H7 (cell line): Measurements from ENCODE around the gene TMTC3. TPM values are rescaled to one million over a fixed set of nuclear protein-coding genes. Genes with fewer than 3 reads are reported as not detected.
"Not testable (repeated sequence)": the region's sequence is repeated elsewhere in the genome, so short reads cannot be mapped to it uniquely, and the experiment has no call there.

Experiments used
- DNase-seq: peaks from one replicate; pipeline ENCODE4 v3.0.0; 2012
- H3K27me3 ChIP-seq: 2 replicates; pipeline ENCODE4 v1.6.0; 2011; ENCODE audit warnings: mild to moderate bottlenecking, low read length; ENCODE audit not compliant: control insufficient read depth, insufficient read depth
- H3K36me3 ChIP-seq: replicated peaks from 2 replicates; pipeline ENCODE4 v1.5.1; 2011; ENCODE audit warnings: low read length; ENCODE audit not compliant: control insufficient read depth, insufficient read depth
- H3K4me3 ChIP-seq: 2 replicates; pipeline ENCODE4 v1.5.1; 2011; ENCODE audit warnings: low read depth, mild to moderate bottlenecking, control low read depth, low read length, moderate library complexity; ENCODE audit not compliant: insufficient read depth
- total RNA-seq: library from RNA; depleted of rRNA; stranded (reverse); fragments of >200 nt; shearing (Covaris generic); gene quantifications from 2 replicates; pipeline ENCODE4 v1.2.3, GENCODE V29; 2014

Gene TMTC3
- total RNA-seq, 1 experiment from 2014 or later, result 35.4 TPM

GRCh38 chr12:88184196-88184595 lies 42.1 kb downstream of the TMTC3 start:
- Histone ChIP-seq H3K27me3 (no peaks in the 10 kb centered on the region), H3K4me3 (no peak overlapping the region), H3K36me3 (peaks cover 2% of the 10 kb centered on the region; the same call in 1 of the 2 replicates)
- DNase-seq, result no peak

GRCh38 chr12:88185279-88185678 lies 43.2 kb downstream of the TMTC3 start:
- Histone ChIP-seq H3K4me3 (no peak overlapping the region), H3K36me3 (peaks cover 2% of the 10 kb centered on the region; the same call in 1 of the 2 replicates), H3K27me3 (no peaks in the 10 kb centered on the region)
- DNase-seq, result no peak

GRCh38 chr12:88185988-88186387 lies 43.9 kb downstream of the TMTC3 start:
- peaks cover 2% of the 10 kb centered on the region; the same call in 1 of the 2 replicates for H3K36me3 ChIP-seq
- no peaks in the 10 kb centered on the region for H3K27me3 ChIP-seq
- H3K4me3 ChIP-seq, result no peak overlapping the region
- DNase-seq, result no peak

- Histone ChIP-seq H3K4me3 (no peak overlapping the region), H3K36me3 (peaks cover 2% of the 10 kb centered on the region; the same call in 1 of the 2 replicates), H3K27me3 (no peaks in the 10 kb centered on the region)
- no peak for DNase-seq
Observed at GRCh38 chr12:88187571-88187970, 45.5 kb downstream of the TMTC3 start.

GRCh38 chr12:88188180-88188579 lies 46.1 kb downstream of the TMTC3 start:
- no peak overlapping the region for H3K4me3 ChIP-seq
- H3K36me3 ChIP-seq, result peaks cover 2% of the 10 kb centered on the region; the same call in 1 of the 2 replicates
- H3K27me3 ChIP-seq, result no peaks in the 10 kb centered on the region
- no peak for DNase-seq

GRCh38 chr12:88192426-88192825 lies 50.3 kb downstream of the TMTC3 start:
- DNase-seq, result no peak
- Histone ChIP-seq H3K27me3 (no peaks in the 10 kb centered on the region), H3K36me3 (no peaks in the 10 kb centered on the region; the same call in 1 of the 2 replicates), H3K4me3 (no peak overlapping the region)

- Histone ChIP-seq H3K4me3 (no peak overlapping the region), H3K27me3 (no peaks in the 10 kb centered on the region), H3K36me3 (no peaks in the 10 kb centered on the region; the same call in 1 of the 2 replicates)
- DNase-seq, result no peak
Observed at GRCh38 chr12:88194868-88195267, 52.8 kb downstream of the TMTC3 start.

- Histone ChIP-seq H3K36me3 (no peaks in the 10 kb centered on the region; the same call in 1 of the 2 replicates), H3K4me3 (no peak overlapping the region), H3K27me3 (no peaks in the 10 kb centered on the region)
- no peak for DNase-seq
Observed at GRCh38 chr12:88200029-88200428, 57.9 kb downstream of the TMTC3 start.

- DNase-seq, result no peak
- no peaks in the 10 kb centered on the region for H3K27me3 ChIP-seq
- no peaks in the 10 kb centered on the region for H3K36me3 ChIP-seq
- H3K4me3 ChIP-seq, result no peak overlapping the region
Observed at GRCh38 chr12:88202500-88202899, 60.4 kb downstream of the TMTC3 start.

- no peak overlapping the region for H3K4me3 ChIP-seq
- no peaks in the 10 kb centered on the region for H3K27me3 ChIP-seq
- no peaks in the 10 kb centered on the region for H3K36me3 ChIP-seq
- no peak for DNase-seq
Observed at GRCh38 chr12:88206601-88207000, 64.5 kb downstream of the TMTC3 start.

GRCh38 chr12:88207921-88208620 lies 66.0 kb downstream of the TMTC3 start:
- no peaks in the 10 kb centered on the region for H3K27me3 ChIP-seq
- no peak overlapping the region for H3K4me3 ChIP-seq
- H3K36me3 ChIP-seq, result no peaks in the 10 kb centered on the region
- DNase-seq, result no peak

GRCh38 chr12:88208661-88209060 lies 66.6 kb downstream of the TMTC3 start:
- H3K27me3 ChIP-seq, result no peaks in the 10 kb centered on the region
- no peak overlapping the region for H3K4me3 ChIP-seq
- no peak for DNase-seq
- H3K36me3 ChIP-seq, result no peaks in the 10 kb centered on the region

- not testable (repeated sequence) for H3K4me3 ChIP-seq, H3K27me3 ChIP-seq, DNase-seq, H3K36me3 ChIP-seq
Observed at GRCh38 chr12:88210311-88210710, 68.2 kb downstream of the TMTC3 start.

- Histone ChIP-seq H3K4me3 (no peak overlapping the region), H3K27me3 (no peaks in the 10 kb centered on the region), H3K36me3 (no peaks in the 10 kb centered on the region)
- no peak for DNase-seq
Observed at GRCh38 chr12:88218293-88218692, 76.2 kb downstream of the TMTC3 start.

GRCh38 chr12:88219861-88220260 lies 77.8 kb downstream of the TMTC3 start:
- no peak for DNase-seq
- no peaks in the 10 kb centered on the region for H3K27me3 ChIP-seq
- H3K4me3 ChIP-seq, result no peak overlapping the region

More at GRCh38 chr12:88219861-88220260, 77.8 kb downstream of the TMTC3 start:
- no peaks in the 10 kb centered on the region for H3K36me3 ChIP-seq
